NCI-H748 (cell line): ENCODE measurements around the gene WHRN.
A peak's percentile ranks its signal among the peaks of the same experiment; 100 is the strongest.

ENCODE experiments used
- DNase-seq: peaks from one replicate; lab custom pipeline; 2025; ENCODE audit not compliant: unreplicated experiment; lab: John Stamatoyannopoulos, UW

WHRN gene

GRCh38 chr9:114515528-114515927, 10.3 kb upstream of the WHRN start:
- DNase-seq: no peak

DNA sequence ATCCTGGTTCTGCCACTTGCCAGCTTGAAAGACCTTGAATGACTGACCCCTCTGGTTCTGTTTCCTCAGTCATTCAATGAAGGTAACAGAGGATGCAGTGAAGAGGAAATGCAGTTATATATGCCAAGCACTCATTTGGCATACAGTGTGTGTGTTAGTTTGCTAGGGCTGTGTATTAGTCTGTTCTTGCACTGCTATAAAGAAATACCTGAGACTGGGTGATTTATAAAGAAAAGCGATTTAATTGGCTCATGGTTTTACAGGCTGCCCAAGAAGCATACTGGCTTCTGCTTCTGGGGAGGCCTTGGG, 8.6 kb upstream of the WHRN start:
- no peak for DNase-seq

DNA sequence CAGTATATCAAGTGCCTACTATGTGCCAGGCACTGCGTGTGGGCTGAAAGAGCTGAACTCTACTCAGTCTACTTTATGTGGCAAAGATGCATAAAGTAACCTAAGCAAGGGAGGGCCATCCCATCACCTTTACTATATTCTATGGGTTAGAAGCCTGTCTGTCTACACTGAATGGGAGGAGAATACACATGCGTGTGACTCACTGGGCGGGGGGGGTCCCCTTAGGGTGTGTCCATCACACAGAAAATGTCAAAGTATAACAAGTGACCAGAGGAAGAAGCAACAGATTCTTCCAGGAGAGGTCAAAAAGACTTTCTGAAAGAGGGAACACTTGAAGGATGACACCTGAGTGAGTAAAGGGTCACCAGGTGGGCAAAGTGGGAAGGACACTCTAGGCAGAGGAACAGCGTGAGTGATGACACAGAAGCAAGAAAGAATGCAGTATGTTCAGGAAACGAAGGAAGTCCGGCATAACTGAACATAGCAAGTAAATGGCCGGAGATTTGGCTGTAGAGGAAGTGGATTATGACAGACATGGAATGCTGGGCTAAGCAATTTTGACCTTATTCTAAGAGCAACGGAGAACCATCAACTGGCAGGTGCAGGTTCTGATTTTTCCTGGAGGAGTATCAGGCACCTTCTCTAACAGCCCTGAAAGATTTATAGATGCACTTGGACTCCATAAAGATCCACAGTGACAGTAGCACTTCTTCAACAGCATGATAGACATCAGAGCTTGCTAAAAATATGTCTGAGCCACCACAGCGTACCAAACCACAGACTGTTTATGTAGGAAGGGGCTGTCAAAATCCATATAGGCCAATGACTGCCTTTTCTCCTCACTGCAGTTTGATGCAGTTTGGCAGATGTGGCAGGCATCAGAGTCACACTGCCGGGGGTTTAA, 8.0 kb upstream of the WHRN start:
- DNase-seq: no peak

DNA sequence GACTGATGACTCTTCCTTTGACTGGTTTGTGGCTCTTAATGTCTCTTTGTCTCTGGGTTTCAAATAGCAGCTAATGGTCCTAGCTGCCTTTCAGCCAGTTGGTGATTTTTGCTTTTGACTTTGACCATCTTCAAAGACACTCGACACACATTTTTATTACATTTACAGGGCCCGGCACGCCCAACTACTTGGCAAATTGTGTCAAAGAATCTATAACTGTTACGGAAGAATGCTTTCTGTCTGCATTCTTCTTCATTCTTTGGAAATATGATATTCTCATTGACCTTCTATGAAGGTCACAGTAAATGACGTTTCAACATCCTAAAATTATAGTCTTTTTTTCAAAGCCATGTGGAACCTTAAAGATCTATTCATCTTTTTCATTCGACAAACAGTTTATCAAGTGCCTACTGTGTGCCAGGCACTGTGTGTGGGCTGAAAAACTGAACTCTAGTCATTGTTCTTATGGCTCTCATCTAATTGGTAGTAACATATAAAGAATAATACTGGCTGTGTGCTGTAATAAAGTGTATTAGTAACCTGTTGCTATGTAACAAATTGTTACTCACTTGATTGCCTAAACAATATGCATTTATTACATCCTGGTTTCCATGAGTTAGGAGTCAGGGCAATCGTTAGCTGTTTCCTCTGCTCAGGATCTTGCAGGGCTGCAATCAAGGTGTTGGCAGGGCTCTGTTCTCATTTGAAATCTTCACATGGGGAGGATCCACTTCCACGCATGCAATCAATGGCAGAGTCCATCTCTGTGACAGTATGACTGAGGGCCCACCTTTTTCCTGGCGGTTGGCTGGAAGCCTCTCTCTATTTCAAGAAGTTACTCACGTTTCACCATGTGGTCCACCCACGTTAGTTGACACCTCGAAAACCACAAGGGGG, 7.0 kb upstream of the WHRN start:
- DNase-seq: peak; percentile 15

DNA sequence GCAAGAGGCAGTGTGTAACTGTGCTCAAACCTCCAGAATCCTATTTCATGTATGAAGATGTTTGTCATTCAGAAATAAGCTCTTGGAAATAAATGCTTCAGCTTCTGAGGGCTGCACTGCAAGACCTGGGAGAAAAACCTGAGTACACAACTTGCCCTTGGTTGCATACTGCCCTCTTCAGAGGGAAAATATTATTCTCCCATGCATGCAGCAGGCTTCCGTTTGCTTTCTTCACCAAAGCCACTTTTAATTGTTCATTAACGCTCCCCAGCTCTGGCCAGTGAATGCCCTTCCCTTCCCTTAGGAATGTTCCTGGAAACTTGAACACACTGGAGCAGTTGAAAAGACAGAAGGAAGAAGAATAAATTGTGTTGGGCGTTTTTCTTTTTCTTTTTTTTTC, 2.5 kb upstream of the WHRN start:
- DNase-seq: peak; percentile 49

DNA sequence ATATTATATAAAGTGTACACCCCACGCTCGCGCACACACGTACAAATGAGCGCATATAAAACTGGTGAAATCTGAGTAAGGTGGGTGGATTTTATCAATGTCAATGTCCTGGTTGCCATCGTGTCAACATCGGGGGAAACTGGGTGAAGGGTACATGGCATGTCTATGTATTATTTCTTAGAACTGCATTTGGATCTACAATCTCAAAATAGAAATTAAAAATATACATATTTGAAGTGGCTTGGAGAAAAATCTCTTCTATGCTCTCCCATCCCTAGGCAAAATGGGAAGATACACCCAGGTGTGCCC, 763 bp upstream of the WHRN start:
- DNase-seq: no peak

- DNase-seq: peak; percentile 62
These were observed 709 bp downstream of the WHRN start for GRCh38 chr9:114504341-114505186.

- DNase-seq: peak; percentile 6
These were observed 1.5 kb downstream of the WHRN start for GRCh38 chr9:114503522-114504340.

GRCh38 chr9:114503009-114503408, 2.3 kb downstream of the WHRN start:
- no peak for DNase-seq

GRCh38 chr9:114501796-114502682, 3.2 kb downstream of the WHRN start:
- peak; percentile 39 for DNase-seq

DNA sequence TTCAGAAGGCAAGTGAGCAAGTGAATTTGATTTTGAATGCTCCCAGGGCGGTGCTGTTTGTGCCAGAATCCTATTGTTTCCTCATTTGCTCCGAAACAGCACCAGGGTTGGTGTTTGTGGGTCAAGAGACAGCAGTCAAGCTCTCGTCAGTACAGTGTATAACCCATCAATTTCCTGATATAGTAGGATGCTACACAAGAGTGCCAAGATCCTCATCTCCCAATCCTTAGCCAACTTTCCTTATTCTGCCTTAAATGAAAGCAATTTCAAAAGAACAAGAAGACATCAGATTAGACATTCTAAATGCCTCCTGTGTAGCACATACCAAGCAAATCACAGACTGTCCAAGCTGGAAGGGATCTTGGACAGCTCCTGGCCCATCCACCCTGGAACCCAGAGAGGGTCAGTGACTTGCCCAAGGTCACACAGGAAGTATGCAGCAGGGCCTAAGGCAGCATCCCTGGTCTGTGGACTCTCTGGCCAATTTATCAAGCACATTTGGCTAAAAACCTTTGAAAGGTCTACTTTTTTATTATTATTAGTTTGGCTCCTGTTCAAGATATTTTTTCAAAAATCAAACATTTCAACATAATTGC, 4.5 kb downstream of the WHRN start:
- DNase-seq: no peak

DNA sequence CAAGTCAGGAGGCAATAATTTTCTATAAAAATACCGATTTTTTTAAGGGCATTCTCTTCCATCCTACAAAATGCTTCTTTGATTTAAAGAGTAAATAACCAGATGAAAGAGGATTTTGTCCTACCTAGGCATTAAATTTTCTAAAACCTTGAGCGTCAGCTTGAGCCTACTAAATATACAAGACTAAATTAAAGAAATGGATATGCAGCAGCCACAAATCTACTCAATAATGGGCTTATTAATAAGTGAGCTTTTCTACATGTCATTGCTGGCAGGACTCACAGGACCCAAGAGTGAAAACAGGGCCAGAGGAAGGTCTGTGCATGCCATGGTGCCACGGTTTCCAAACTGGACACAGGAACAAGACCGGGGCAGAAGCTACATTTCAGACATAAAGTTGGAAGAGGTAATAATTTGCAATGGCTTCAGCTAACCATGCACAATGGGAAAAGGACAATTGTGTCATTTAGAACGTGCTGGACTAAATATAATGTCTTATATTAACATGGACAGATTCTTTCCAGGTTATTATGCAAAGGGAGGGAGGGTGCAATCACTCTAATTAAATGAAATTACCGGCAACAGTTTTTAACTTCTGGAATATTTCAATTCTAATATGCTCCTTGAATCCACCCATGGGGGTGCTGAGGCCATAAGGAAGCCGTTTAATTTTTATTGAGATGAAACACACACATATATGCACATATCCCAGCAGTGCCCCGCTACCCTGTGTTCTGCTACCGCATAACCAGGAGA, 5.2 kb downstream of the WHRN start:
- no peak for DNase-seq

GRCh38 chr9:114499528-114499927, 5.7 kb downstream of the WHRN start:
- no peak for DNase-seq

DNA sequence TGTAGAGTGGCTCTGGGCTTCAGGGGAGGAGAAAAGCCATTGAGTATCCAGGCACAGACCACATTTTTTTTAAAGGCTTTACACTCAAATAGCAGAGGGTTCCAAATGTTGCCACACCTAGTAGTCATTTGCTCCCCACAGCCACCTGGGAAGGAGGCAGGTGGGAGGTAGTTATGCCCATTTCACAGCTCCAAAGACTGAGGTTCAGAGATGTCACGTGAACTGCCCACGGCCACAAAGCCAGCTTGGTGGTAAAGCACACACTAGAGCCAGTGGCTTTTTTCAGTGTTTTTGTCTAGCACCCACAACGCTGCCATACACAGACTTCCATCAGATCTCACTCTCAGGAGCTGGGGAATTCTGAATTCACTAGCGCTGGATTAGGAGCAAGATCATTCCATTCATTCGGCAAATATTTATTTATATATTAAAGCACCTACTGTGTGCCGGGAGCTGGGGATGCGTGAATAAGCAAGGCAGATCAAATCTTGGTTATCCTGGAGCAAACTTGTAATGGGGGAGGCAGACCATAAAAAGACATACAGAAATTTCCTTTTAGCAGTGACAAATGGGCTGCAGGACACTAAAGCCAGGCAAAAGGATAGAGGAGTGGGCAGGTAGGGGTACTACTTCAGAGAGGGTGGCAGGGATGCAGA, 7.4 kb downstream of the WHRN start:
- no peak for DNase-seq

- DNase-seq: no peak
These were observed 8.0 kb downstream of the WHRN start for GRCh38 chr9:114497236-114497635.

- peak; percentile 33 for DNase-seq
These were observed 9.3 kb downstream of the WHRN start for GRCh38 chr9:114496011-114496410.

GRCh38 chr9:114494776-114495569, 10.3 kb downstream of the WHRN start:
- no peak for DNase-seq
